ENCODE measurements around the gene CPS1. TPM values are rescaled to one million over a fixed set of nuclear protein-coding genes. Genes with fewer than 3 reads are reported as not detected.

CPS1 gene
- total RNA-seq, 2 experiments from 2014 or later = 0.41 to 0.67 TPM

DNA sequence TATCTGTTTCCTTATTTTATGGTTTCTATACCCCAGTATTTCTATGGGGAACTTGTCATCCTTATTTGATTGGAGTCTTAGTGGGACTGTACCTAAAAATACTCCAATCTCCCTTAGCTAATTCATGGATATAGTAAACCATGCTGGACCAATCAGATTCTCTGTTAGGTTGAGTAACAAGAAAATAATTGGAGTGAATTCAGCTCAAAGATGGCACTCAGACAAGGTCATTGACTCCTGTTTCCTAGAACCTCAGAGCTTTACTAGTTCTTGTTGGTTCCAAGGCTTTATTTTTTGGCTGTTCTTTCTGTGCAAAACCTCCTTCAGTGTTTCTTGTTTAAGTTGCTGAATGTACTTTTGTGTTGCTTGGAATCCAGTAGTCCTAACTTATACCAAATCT, 31.9 kb upstream of the CPS1 start:
- no peak overlapping the region for H3K4me3 ChIP-seq (ENCODE audit: low read length)
- Mint-ChIP-seq H3K27me3 (peaks cover 13% of the 10 kb centered on the region), H3K36me3 (ENCODE audit: low read depth) (no peaks in the 10 kb centered on the region), H3K9me3 (no peaks in the 10 kb centered on the region), H3K4me3 (no peak overlapping the region), H3K4me1 (ENCODE audit: low read depth) (no peaks in the 10 kb centered on the region), H3K27ac (no peak overlapping the region)
- ChIA-PET POLR2A (no interaction called here), CTCF (no interaction called here)
- DNase-seq (no peak), ATAC-seq (ENCODE audit: poor library complexity) (no peak)
- intact Hi-C loops (cut with DNase I, micrococcal nuclease) = no loop called here
- H3K36me3 ChIP-seq (ENCODE audit: insufficient read depth, low read length) = no peaks in the 10 kb centered on the region
- no peaks in the 10 kb centered on the region for H3K4me1 ChIP-seq (ENCODE audit: insufficient read depth, low read length)
- TF ChIP-seq, protein P1, sequence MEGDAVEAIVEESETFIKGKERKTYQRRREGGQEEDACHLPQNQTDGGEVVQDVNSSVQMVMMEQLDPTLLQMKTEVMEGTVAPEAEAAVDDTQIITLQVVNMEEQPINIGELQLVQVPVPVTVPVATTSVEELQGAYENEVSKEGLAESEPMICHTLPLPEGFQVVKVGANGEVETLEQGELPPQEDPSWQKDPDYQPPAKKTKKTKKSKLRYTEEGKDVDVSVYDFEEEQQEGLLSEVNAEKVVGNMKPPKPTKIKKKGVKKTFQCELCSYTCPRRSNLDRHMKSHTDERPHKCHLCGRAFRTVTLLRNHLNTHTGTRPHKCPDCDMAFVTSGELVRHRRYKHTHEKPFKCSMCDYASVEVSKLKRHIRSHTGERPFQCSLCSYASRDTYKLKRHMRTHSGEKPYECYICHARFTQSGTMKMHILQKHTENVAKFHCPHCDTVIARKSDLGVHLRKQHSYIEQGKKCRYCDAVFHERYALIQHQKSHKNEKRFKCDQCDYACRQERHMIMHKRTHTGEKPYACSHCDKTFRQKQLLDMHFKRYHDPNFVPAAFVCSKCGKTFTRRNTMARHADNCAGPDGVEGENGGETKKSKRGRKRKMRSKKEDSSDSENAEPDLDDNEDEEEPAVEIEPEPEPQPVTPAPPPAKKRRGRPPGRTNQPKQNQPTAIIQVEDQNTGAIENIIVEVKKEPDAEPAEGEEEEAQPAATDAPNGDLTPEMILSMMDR (IDR thresholded peaks at IDR 0.05) = no peak
- H3K27ac ChIP-seq (ENCODE audit: low read depth in 1 of 2, low read length in 2 of 2) = no peak overlapping the region
- no peaks in the 10 kb centered on the region for H3K9me3 ChIP-seq (ENCODE audit: control insufficient read depth in 1 of 2, insufficient read depth in 1 of 2, low read length in 2 of 2)
- peaks cover 0 to 5% of the 10 kb centered on the region in 2 experiments for H3K27me3 ChIP-seq (ENCODE audit: control insufficient read depth in 1 of 2, insufficient read depth in 2 of 2, low read length in 2 of 2)

DNA sequence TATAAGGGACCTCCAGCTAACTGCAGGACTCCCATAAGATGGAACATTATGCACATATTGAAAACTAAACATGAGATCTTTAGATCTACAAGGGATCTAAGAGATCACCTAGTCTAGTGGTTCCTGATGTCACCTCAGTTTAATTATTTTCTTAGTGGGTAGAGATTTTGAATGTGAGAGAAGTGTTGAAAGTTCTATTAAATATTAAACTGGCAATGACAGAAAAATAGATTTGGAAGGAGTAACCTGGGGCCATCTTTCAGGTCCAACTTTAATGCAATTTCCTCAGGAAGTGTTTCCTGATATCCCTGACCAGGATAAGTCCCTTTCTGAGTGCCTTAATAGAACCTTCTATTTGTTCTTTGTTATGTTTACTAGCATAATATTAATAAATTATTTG, 29.1 kb upstream of the CPS1 start:
- no peaks in the 10 kb centered on the region for H3K36me3 ChIP-seq (ENCODE audit: insufficient read depth, low read length)
- H3K9me3 ChIP-seq (ENCODE audit: control insufficient read depth in 1 of 2, insufficient read depth in 1 of 2, low read length in 2 of 2) = no peaks in the 10 kb centered on the region
- ChIA-PET CTCF (no interaction called here), POLR2A (no interaction called here)
- Mint-ChIP-seq H3K36me3 (ENCODE audit: low read depth) (no peaks in the 10 kb centered on the region), H3K4me3 (no peak overlapping the region), H3K27me3 (peaks cover 7% of the 10 kb centered on the region), H3K9me3 (no peaks in the 10 kb centered on the region), H3K4me1 (ENCODE audit: low read depth) (no peaks in the 10 kb centered on the region), H3K27ac (no peak overlapping the region)
- no peak overlapping the region for H3K4me3 ChIP-seq (ENCODE audit: low read length)
- intact Hi-C loops (cut with DNase I, micrococcal nuclease) = no loop called here
- no peak overlapping the region for H3K27ac ChIP-seq (ENCODE audit: low read depth in 1 of 2, low read length in 2 of 2)
- peaks cover 0 to 5% of the 10 kb centered on the region in 2 experiments for H3K27me3 ChIP-seq (ENCODE audit: control insufficient read depth in 1 of 2, insufficient read depth in 2 of 2, low read length in 2 of 2)
- DNase-seq (no peak), ATAC-seq (ENCODE audit: poor library complexity) (no peak)
- no peaks in the 10 kb centered on the region for H3K4me1 ChIP-seq (ENCODE audit: insufficient read depth, low read length)
- TF ChIP-seq, protein P1 (IDR thresholded peaks at IDR 0.05) = no peak

DNA sequence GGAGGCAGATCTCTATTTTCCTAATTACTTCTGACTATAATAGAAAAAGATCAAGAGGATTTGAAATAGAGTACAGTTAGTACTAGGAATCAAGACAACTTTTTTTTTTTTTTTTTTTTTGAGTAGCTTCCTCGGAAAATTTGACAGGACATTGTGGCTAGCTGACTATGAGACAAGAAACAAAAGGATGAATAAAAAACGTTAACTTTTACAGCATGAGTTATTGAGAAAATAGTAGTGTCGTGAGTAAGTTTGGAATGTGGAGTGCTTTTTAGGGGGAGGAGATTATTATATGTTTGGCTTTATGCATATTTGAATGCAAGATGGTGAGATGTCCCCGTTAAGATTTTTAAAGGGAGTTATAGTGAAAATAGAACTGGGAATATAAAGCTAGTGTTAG, 27.7 kb upstream of the CPS1 start:
- H3K4me3 ChIP-seq (ENCODE audit: low read length) = no peak overlapping the region
- no peak overlapping the region for H3K27ac Mint-ChIP-seq
- no peaks in the 10 kb centered on the region for H3K36me3 ChIP-seq (ENCODE audit: insufficient read depth, low read length)
- ChIA-PET CTCF (no interaction called here), POLR2A (no interaction called here)
- H3K9me3 ChIP-seq (ENCODE audit: control insufficient read depth in 1 of 2, insufficient read depth in 1 of 2, low read length in 2 of 2) = no peaks in the 10 kb centered on the region
- H3K36me3 Mint-ChIP-seq (ENCODE audit: low read depth) = no peaks in the 10 kb centered on the region
- H3K27me3 ChIP-seq (ENCODE audit: control insufficient read depth in 1 of 2, insufficient read depth in 2 of 2, low read length in 2 of 2) = peaks cover 0 to 5% of the 10 kb centered on the region in 2 experiments
- no peaks in the 10 kb centered on the region for H3K4me1 ChIP-seq (ENCODE audit: insufficient read depth, low read length)
- TF ChIP-seq, protein P1 (IDR thresholded peaks at IDR 0.05) = no peak
- no peak overlapping the region for H3K27ac ChIP-seq (ENCODE audit: low read depth in 1 of 2, low read length in 2 of 2)
- H3K9me3 Mint-ChIP-seq = no peaks in the 10 kb centered on the region
- ATAC-seq (ENCODE audit: poor library complexity) (no peak), DNase-seq (no peak)
- no peaks in the 10 kb centered on the region for H3K4me1 Mint-ChIP-seq (ENCODE audit: low read depth)
- H3K27me3 Mint-ChIP-seq = peaks cover 7% of the 10 kb centered on the region
- intact Hi-C loops (cut with DNase I, micrococcal nuclease) = no loop called here
- no peak overlapping the region for H3K4me3 Mint-ChIP-seq
